ENCODE measurements around the gene SMIM12. TPM values are rescaled to one million over a fixed set of nuclear protein-coding genes. Genes with fewer than 3 reads are reported as not detected.

The SMIM12 gene
- total and polyA plus RNA-seq, 2 of the 8 experiments (the other 6 are each of a cell fraction or from before 2014, with no cell fraction given): 40.9 to 49.2 TPM

DNA sequence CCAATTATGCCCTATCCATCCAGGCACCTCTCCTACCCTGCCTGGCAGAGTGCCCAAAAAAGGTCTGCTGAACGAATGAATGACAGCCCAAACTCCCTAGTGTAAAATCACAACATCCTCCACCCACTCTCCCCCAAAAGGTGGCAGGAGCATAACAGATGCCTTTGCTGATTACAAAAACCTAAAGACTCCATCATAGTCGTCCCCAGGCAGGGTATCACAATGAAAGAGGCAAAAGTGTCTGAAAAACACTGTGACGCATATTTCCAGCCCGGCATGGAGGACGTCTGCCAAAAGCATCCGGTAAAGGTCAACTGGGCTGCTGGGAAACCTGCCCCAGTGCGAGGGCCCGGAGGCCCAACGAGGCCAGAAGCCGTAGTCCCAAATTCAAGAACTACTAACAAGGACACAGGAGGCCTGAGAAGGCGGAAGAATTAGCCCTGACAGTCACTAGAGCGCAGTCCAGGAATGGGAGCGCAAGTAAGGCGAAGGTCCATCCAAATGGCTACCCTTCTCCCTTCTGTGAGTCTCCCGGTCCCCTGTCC is 576 bp downstream of the SMIM12 start:
- H3K27me3 ChIP-seq (replicated peaks in 1 of 4; ENCODE audit: control insufficient read depth in 3 of 4, extremely low read depth in 1 of 4, insufficient read depth in 3 of 4, low read length in 3 of 4): no peaks in the 10 kb centered on the region
- no peak overlapping the region for H2AK5ac ChIP-seq (ENCODE audit: low read depth, low read length)
- H4K91ac ChIP-seq (replicated peaks; ENCODE audit: insufficient read length, low read length): no peak overlapping the region
- POLR2A ChIA-PET (ENCODE audit: partially characterized antibody): interaction anchor here (0.9 to 1.4 kb wide), 6 partner anchors 22 to 334 kb away, joined by 3 to 7 read pairs (median 4); partner anchors contain the start of gene SFPQ
- no peak overlapping the region for H2BK12ac ChIP-seq (ENCODE audit: low read depth, low read length)
- no peaks in the 10 kb centered on the region for H4K20me1 ChIP-seq (replicated peaks in 1 of 2; ENCODE audit: control insufficient read depth in 1 of 2, insufficient read depth in 2 of 2, low read length in 2 of 2)
- no peak overlapping the region for H3K14ac ChIP-seq (ENCODE audit: insufficient read length)
- H3K4me2 ChIP-seq (ENCODE audit: insufficient read depth in 1 of 2, low read depth in 2 of 2, low read length in 2 of 2): peak overlapping the region; percentile 91 to 94
- H3K23ac ChIP-seq (ENCODE audit: insufficient read length): no peak overlapping the region
- peak overlapping the region; percentile 8; the same call in 1 of the 2 replicates for H2AFZ ChIP-seq (ENCODE audit: low read length)
- FAIRE-seq (no peak), DNase-seq (ENCODE audit: low read depth in 1 of 2, low spot score in 2 of 2) (no peak)
- peak overlapping the region; percentile 75 to 100 (median 94) for H3K4me3 ChIP-seq (ENCODE audit: extremely low read depth in 1 of 4, insufficient read depth in 2 of 4, low read depth in 3 of 4, low read length in 4 of 4)
- peaks cover 4 to 14% (median 11%) of the 10 kb centered on the region in 4 experiments; a peak in 7 of 8 replicates for H3K36me3 ChIP-seq (ENCODE audit: control insufficient read depth in 2 of 4, insufficient read depth in 4 of 4, low read length in 3 of 4)
- H3K9ac ChIP-seq (replicated peaks in 1 of 4; ENCODE audit: extremely low read depth in 1 of 4, low read depth in 3 of 4, low read length in 3 of 4): peak overlapping the region; percentile 61 to 79 (median 76)
- H4K5ac ChIP-seq (ENCODE audit: insufficient read length, low read depth, low read length): no peak overlapping the region
- TF ChIP-seq BRCA1 (IDR thresholded peaks at IDR 0.05; ENCODE audit: low read depth, low read length) (no peak), KDM5A (IDR thresholded peaks at IDR 0.05; ENCODE audit: low read length) (0 out of 2 replicates have a peak, but pooled peaks have one; percentile 24), ATF2 (IDR thresholded peaks at IDR 0.05; ENCODE audit: low read length) (no peak), SAP30 (IDR thresholded peaks at IDR 0.05; ENCODE audit: insufficient read depth, insufficient replicate concordance, low read length) (peak; percentile 56)
- H2BK15ac ChIP-seq (ENCODE audit: low read length): no peak overlapping the region
- H3K23me2 ChIP-seq (ENCODE audit: low read depth, low read length): peaks cover 5% of the 10 kb centered on the region
- H3K56ac ChIP-seq (replicated peaks; ENCODE audit: insufficient read length, low read depth, low read length): no peak overlapping the region
- H2BK20ac ChIP-seq (ENCODE audit: low read length): no peak overlapping the region
- no peak overlapping the region for H2BK5ac ChIP-seq (ENCODE audit: low read depth, low read length)
- peaks cover 12 to 31% of the 10 kb centered on the region in 2 experiments for H3K79me2 ChIP-seq (ENCODE audit: control insufficient read depth in 1 of 2, insufficient read depth in 2 of 2, low read length in 2 of 2)
- H3K4ac ChIP-seq (replicated peaks; ENCODE audit: insufficient read length, low read depth, low read length): no peak overlapping the region
- H3K9me3 ChIP-seq (ENCODE audit: insufficient read depth in 2 of 2, low read depth in 1 of 2, low read length in 1 of 2): no peaks in the 10 kb centered on the region
- peaks cover 7% of the 10 kb centered on the region for H3K79me1 ChIP-seq (ENCODE audit: low read depth, low read length)
- peaks cover 0 to 7% (median 0%) of the 10 kb centered on the region in 4 experiments; a peak in 2 of 7 replicates for H3K4me1 ChIP-seq (replicated peaks in 1 of 4; ENCODE audit: control insufficient read depth in 3 of 4, insufficient read depth in 4 of 4, low read length in 3 of 4)
- 4% methylated on average over 15 of the region's 15 CpGs; no CpG with 5 or more reads in 1 of the 2 experiments for WGBS, 2 experiments (ENCODE audit: extremely low coverage in 1 of 2, insufficient coverage in 1 of 2, insufficient read length in 1 of 2, insufficient replicate concordance in 2 of 2, low coverage in 1 of 2, low lambda C conversion rate in 2 of 2, missing lambda C conversion rate in 1 of 2)
- H4K8ac ChIP-seq (ENCODE audit: extremely low read depth, insufficient read depth, low read length): no peak overlapping the region
- CTCF ChIA-PET (ENCODE audit: partially characterized antibody): interaction anchor here (0.6 to 4.0 kb wide), 16 partner anchors 10 to 305 kb away, joined by 3 to 34 read pairs (median 4); partner anchors contain the start of gene TMEM35B
- no peak overlapping the region for H2BK120ac ChIP-seq (replicated peaks; ENCODE audit: low read depth, low read length)
- peak overlapping the region; percentile 39; the same call in 1 of the 2 replicates for H3K27ac ChIP-seq (ENCODE audit: low read depth, low read length)
- H3K18ac ChIP-seq (ENCODE audit: extremely low read depth, low read length): no peak overlapping the region
